Fibroblast of peridontal ligament (primary cell): ENCODE results near the gene ABHD12.
"Not testable (repeated sequence)": the region's sequence is repeated elsewhere in the genome, so short reads cannot be mapped to it uniquely, and the experiment has no call there.

Experiments
- DNase-seq: peaks from one replicate; pipeline ENCODE4 v3.0.0-alpha.2; 2010; ENCODE audit errors: extremely low read depth

ABHD12 gene

DNA sequence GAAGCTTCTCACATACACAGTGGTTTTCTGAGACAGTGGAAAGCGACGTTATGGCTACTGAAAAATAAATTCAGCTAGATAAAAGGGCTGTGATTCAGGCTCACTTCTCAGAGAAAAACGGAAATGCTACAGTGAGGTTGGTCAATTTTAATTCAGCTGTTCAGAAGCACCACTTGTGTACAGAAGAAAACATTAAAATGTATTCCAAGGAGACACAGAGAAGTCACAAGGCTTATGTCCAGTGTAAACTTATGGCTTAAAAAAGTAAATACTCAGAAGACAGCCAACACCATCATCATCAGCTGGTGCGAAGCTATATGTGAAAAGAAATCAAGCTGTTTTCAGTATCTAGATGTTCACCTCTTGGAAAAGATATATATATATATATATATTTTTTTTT is 68.6 kb downstream of the ABHD12 start:
- DNase-seq = no peak

- DNase-seq = no peak
Observed at GRCh38 chr20:25321262-25321831, 69.3 kb downstream of the ABHD12 start.

GRCh38 chr20:25320035-25320800 is 70.4 kb downstream of the ABHD12 start:
- DNase-seq = peak; percentile 30

- DNase-seq = no peak
Observed at GRCh38 chr20:25319241-25320034, 71.2 kb downstream of the ABHD12 start.

DNA sequence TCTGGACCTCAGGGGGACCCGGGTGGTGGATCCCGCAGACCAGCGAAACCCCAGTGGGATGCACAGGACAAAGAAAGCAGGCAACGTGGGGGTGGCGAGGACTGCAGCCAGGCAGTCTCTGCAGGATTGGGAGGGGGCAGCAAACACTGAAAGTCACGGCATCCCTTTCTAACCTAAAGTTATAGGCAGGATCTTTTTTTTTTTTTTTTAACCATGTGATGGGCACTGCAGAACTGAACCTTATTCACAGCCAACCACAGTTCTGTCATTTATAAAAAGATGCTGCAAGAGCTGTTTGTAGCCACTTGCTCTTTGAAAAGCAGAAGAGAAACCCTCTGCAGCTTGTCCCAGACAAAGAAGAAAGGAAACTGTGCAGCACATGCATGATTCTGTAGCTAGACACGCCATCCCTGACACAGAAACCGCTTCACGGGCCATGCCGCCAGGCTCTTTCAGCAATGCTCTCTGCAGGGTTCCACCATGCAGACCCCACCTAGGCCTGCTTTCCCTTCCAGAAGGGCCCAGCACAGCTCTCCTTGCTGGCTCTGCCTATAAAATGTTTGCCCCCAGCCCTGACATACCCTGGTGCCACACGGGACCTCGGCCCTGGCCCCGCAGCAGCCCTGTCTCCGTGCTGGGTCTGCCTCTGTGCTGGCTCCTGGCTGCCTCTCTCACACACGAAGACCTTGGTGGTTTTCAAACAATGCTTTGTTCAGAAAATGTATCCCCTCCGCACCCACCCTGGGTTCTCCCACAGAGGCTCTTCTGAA is 72.0 kb downstream of the ABHD12 start:
- DNase-seq = no peak

GRCh38 chr20:25317351-25318075 is 73.1 kb downstream of the ABHD12 start:
- DNase-seq = no peak

GRCh38 chr20:25316506-25317190 is 74.0 kb downstream of the ABHD12 start:
- no peak for DNase-seq

- DNase-seq = peak; percentile 31
Observed at GRCh38 chr20:25315418-25316210, 75.0 kb downstream of the ABHD12 start.

- DNase-seq = no peak
Observed at GRCh38 chr20:25314497-25315417, 75.9 kb downstream of the ABHD12 start.

DNA sequence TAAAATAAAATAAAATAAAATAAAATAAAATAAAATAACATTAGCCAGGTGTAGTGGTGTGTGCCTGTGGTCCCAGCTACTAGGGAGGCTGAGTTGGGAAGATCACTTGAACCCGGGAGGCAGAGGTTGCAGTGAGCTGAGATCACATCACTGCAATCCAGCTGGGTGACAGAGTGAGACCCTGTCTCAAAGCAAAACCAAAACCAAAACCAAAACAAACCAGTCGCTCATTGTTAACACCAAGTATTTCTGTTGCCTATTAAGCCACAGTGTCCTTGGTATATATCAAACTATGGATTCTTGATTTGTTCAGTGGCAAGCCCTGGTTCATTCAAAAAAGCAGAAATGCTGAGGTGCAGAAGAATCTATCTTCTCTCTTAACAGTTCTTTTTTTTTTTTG is 77.0 kb downstream of the ABHD12 start:
- no peak for DNase-seq

DNA sequence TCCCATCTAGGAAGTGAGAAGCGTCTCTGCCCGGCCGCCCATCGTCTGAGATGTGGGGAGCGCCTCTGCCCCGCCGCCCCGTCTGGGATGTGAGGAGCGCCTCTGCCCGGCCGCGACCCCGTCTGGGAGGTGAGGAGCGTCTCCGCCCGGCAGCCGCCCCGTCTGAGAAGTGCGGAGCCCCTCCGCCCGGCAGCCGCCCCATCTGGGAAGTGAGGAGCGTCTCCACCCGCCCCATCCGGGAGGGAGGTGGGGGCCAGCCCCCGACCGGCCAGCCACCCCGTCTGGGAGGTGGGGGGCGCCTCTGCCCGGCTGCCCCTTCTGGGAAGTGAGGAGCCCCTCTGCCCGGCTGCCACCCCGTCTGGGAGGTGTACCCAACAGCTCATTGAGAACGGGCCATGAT is 77.9 kb downstream of the ABHD12 start:
- DNase-seq = not testable (repeated sequence)

DNA sequence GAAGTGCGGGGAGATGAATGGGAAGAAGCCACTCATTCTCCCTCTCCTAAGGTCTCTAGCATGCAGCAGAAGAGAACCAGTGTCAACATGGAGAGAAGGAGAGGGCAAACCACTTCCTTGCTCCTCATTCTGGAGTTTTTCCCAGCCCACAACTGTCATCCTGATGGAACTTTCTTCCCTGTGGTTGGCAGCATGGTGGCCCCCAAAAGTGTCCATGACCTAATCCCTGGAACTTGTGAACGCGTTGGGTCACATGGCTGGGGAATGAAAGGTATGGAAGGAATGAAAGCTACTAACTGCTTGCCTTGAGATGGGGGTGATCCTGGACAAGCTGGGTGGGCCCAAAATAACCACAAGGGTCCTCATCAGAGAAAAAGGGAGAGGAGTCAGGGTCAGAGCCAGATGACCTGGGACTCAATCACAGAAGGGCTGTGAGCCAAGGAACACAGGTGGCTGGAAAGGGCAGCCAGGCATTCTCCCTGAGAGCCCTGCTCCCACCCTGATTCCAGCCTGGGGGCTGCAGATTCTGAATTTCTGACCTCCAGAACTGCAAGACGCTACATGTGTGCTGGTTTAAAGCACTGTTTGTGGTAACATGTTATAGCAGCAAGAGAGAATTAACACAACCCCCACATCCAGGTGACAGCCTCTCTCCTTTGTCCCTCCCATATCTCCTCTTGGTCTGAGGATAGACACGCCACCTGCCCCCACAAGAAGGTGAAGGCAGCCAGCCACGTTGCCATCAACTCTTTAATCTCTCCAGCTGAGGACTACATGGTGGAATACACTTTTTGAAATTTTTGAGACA is 79.5 kb downstream of the ABHD12 start:
- peak; percentile 71 for DNase-seq

DNA sequence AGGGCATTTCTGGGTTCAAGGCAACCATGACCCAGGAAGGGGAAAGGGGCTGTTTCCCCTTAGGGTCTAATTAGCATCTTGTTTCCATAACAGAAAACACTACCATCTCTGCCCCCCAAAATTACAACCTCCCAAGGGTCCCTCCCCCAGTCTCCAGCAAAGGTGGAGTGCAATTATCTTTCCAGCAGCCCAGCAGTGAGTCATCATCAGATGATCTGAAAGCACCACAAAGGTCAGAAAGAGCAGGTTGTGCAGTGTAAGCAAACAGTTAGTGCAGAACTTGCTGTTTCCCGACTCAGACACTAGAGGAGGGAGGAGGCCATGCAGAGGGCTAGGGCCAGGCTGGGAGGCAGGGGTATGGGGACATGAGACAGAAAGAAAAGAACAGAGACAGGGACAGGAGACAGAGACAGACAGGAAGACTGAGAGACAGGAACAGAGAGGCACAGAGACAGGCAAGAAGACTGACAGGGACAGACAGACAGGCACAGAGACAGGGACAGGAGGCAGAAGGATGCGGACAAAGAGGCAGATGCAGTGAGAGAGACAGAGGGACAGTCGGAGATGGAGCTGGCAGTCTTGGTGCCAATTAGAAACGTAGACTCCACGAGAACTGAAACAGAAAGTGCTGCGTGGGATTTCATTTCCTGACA is 80.2 kb downstream of the ABHD12 start:
- DNase-seq = peak; percentile 94

GRCh38 chr20:25309395-25310267 is 81.0 kb downstream of the ABHD12 start:
- DNase-seq = peak; percentile 82

GRCh38 chr20:25308671-25309394 is 81.8 kb downstream of the ABHD12 start:
- DNase-seq = peak; percentile 44

DNA sequence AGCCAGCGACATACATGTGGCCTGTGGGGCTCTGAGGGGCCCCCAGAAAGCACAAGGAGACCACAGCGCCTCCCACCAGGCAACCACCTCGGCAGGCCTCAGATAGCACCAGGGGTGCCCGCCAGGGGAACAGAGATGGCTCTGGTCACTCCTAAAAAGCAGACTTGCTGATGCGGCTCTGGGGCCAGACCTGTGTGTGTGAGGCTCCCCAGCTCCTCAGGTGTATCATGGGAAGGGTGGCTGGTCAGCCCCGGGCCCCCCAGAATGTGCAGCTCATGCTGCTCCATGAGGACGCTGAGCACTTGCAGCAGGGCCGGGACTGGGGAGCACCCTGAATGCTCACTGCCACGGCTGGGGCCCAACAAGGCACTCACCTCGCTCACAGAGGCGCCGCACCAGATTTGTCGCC is 82.5 kb downstream of the ABHD12 start:
- DNase-seq = no peak
